CD4-positive, alpha-beta memory T cell (primary cell): Measurements from ENCODE around the gene DDX59. TPM values are rescaled to one million over a fixed set of nuclear protein-coding genes. Genes with fewer than 3 reads are reported as not detected.

Experiments
- CTCF ChIA-PET: fragments of 350-600 bp; sonication (Branson Sonifier 250); formaldehyde crosslinking; loops from one replicate; lab custom pipeline; 2021; ENCODE audit warnings: inconsistent platforms; ENCODE audit not compliant: partially characterized antibody; lab: Charles Lee
- POLR2A ChIA-PET: fragments of 350-600 bp; sonication (Branson Sonifier 250); formaldehyde crosslinking; loops from one replicate; lab custom pipeline; 2021; ENCODE audit not compliant: partially characterized antibody; lab: Charles Lee
- DNase-seq, 5 donors: peaks; one replicate each; pipeline versions ENCODE4 v3.0.0 to v3.0.0-alpha.2; 2020 to 2022; ENCODE audit warnings: mixed read lengths in 1 of 5
- H3K27ac ChIP-seq: one replicate; pipeline ENCODE4 v1.7.0; 2013; ENCODE audit warnings: low read depth, low read length
- H3K27me3 ChIP-seq: 2 replicates; pipeline ENCODE4 v1.7.0; 2013; ENCODE audit warnings: mild to moderate bottlenecking, low read length, moderate library complexity; ENCODE audit not compliant: insufficient read depth
- H3K36me3 ChIP-seq: 2 replicates; pipeline ENCODE4 v1.7.0; 2013; ENCODE audit warnings: mild to moderate bottlenecking, low read length, moderate library complexity; ENCODE audit not compliant: insufficient read depth
- H3K4me1 ChIP-seq: 2 replicates; pipeline ENCODE4 v1.7.0; 2013; ENCODE audit warnings: mild to moderate bottlenecking, low read length, moderate library complexity; ENCODE audit not compliant: insufficient read depth
- H3K4me3 ChIP-seq, 2 donors: one replicate each; pipeline ENCODE4 v1.7.0; 2013; ENCODE audit warnings: low read length in 2 of 2, mild to moderate bottlenecking in 1 of 2
- H3K9me3 ChIP-seq, 2 donors: one replicate each; pipeline ENCODE4 v1.7.0; 2013; ENCODE audit warnings: low read length in 2 of 2, control low read depth in 1 of 2; ENCODE audit not compliant: control insufficient read depth in 1 of 2
- H3K27ac Mint-ChIP-seq, 7 donors: one replicate each; pipeline ENCODE4 v1.8.0; 2020 to 2021; ENCODE audit warnings: mixed read lengths in 7 of 7, mild to moderate bottlenecking in 6 of 7, inconsistent platforms in 3 of 7, moderate library complexity in 3 of 7
- H3K27me3 Mint-ChIP-seq, 2 donors: one replicate each; pipeline ENCODE4 v1.8.0; 2020 to 2021; ENCODE audit warnings: mixed read lengths in 2 of 2
- H3K36me3 Mint-ChIP-seq, 2 donors: one replicate each; pipeline ENCODE4 v1.8.0; 2020 to 2021; ENCODE audit warnings: mixed read lengths in 2 of 2, inconsistent platforms in 1 of 2, mild to moderate bottlenecking in 1 of 2
- H3K4me1 Mint-ChIP-seq, 4 donors: one replicate each; pipeline ENCODE4 v1.8.0; 2020 to 2021; ENCODE audit warnings: mixed read lengths in 4 of 4, mild to moderate bottlenecking in 1 of 4
- H3K4me3 Mint-ChIP-seq, 8 donors: one replicate each; pipeline ENCODE4 v1.8.0; 2020 to 2021; ENCODE audit warnings: mixed read lengths in 8 of 8, mild to moderate bottlenecking in 7 of 8, moderate library complexity in 6 of 8, inconsistent platforms in 3 of 8
- H3K9me3 Mint-ChIP-seq, 8 donors: one replicate each; pipeline ENCODE4 v1.8.0; 2020 to 2021; ENCODE audit warnings: mixed read lengths in 8 of 8, mild to moderate bottlenecking in 5 of 8, inconsistent platforms in 3 of 8, moderate library complexity in 1 of 8
- intact Hi-C: fragments of 100-400 bp; cut with micrococcal nuclease; formaldehyde crosslinking; loops from one replicate; pipeline ENCODE4 v1.15.1; 2023
- polyA plus RNA-seq, 2 donors: library from polyadenylated mRNA; unstranded; fragments of 300-500 nt; fragmentation: Illumina TruSeq; gene quantifications; one replicate each; pipeline ENCODE4 v1.2.3, GENCODE V29; 2021
- total RNA-seq, 2 experiments: library from RNA; stranded (reverse); gene quantifications; one replicate each; pipeline ENCODE4 v1.2.3, GENCODE V29; 2021

Gene DDX59
- total and polyA plus RNA-seq, 4 experiments from 2014 or later, result 18.2 to 37.5 (median 30.9) TPM

GRCh38 chr1:200684015-200684414, 14.3 kb upstream of the DDX59 start:
- H3K4me3 Mint-ChIP-seq, result no peak overlapping the region
- intact Hi-C loops, result no loop called here
- no peak for DNase-seq
- Histone ChIP-seq H3K27me3 (no peaks in the 10 kb centered on the region), H3K27ac (no peak overlapping the region), H3K4me1 (no peaks in the 10 kb centered on the region), H3K9me3 (no peaks in the 10 kb centered on the region), H3K36me3 (no peaks in the 10 kb centered on the region), H3K4me3 (no peak overlapping the region)
- H3K27ac Mint-ChIP-seq, result no peak overlapping the region
- peaks cover 0 to 2% of the 10 kb centered on the region in 2 donors for H3K27me3 Mint-ChIP-seq
- no peaks in the 10 kb centered on the region for H3K36me3 Mint-ChIP-seq
- POLR2A ChIA-PET, result no interaction called here
- no peaks in the 10 kb centered on the region for H3K9me3 Mint-ChIP-seq
- CTCF ChIA-PET, result no interaction called here
- no peaks in the 10 kb centered on the region for H3K4me1 Mint-ChIP-seq

GRCh38 chr1:200683298-200683697, 13.6 kb upstream of the DDX59 start:
- no peak for DNase-seq
- Mint-ChIP-seq H3K36me3 (no peaks in the 10 kb centered on the region), H3K4me3 (no peak overlapping the region), H3K4me1 (no peaks in the 10 kb centered on the region), H3K27me3 (peaks cover 0 to 2% of the 10 kb centered on the region in 2 donors), H3K27ac (no peak overlapping the region), H3K9me3 (no peaks in the 10 kb centered on the region)
- H3K27ac ChIP-seq, result no peak overlapping the region
- ChIA-PET CTCF (no interaction called here), POLR2A (no interaction called here)
- H3K27me3 ChIP-seq, result no peaks in the 10 kb centered on the region
- H3K36me3 ChIP-seq, result no peaks in the 10 kb centered on the region
- H3K4me3 ChIP-seq, result no peak overlapping the region
- intact Hi-C loops, result no loop called here
- no peaks in the 10 kb centered on the region for H3K9me3 ChIP-seq
- no peaks in the 10 kb centered on the region for H3K4me1 ChIP-seq

GRCh38 chr1:200681231-200681630, 11.5 kb upstream of the DDX59 start:
- ChIA-PET CTCF (no interaction called here), POLR2A (no interaction called here)

GRCh38 chr1:200676829-200677228, 7.1 kb upstream of the DDX59 start:
- POLR2A ChIA-PET, result no interaction called here
- H3K4me1 Mint-ChIP-seq, result no peaks in the 10 kb centered on the region
- Histone ChIP-seq H3K4me3 (no peak overlapping the region), H3K36me3 (no peaks in the 10 kb centered on the region), H3K27me3 (no peaks in the 10 kb centered on the region), H3K4me1 (no peaks in the 10 kb centered on the region), H3K9me3 (no peaks in the 10 kb centered on the region), H3K27ac (no peak overlapping the region)
- peaks cover 0 to 2% of the 10 kb centered on the region in 2 donors for H3K27me3 Mint-ChIP-seq
- no peak overlapping the region for H3K4me3 Mint-ChIP-seq
- DNase-seq, result no peak
- H3K36me3 Mint-ChIP-seq, result no peaks in the 10 kb centered on the region
- H3K27ac Mint-ChIP-seq, result no peak overlapping the region
- intact Hi-C loops, result no loop called here
- CTCF ChIA-PET, result no interaction called here
- H3K9me3 Mint-ChIP-seq, result no peaks in the 10 kb centered on the region

More at GRCh38 chr1:200681231-200681630, 11.5 kb upstream of the DDX59 start:
- intact Hi-C loops, result no loop called here
- Mint-ChIP-seq H3K36me3 (no peaks in the 10 kb centered on the region), H3K27me3 (peaks cover 0 to 2% of the 10 kb centered on the region in 2 donors), H3K4me3 (no peak overlapping the region), H3K27ac (no peak overlapping the region), H3K4me1 (no peaks in the 10 kb centered on the region), H3K9me3 (no peaks in the 10 kb centered on the region)
- Histone ChIP-seq H3K36me3 (no peaks in the 10 kb centered on the region), H3K27me3 (no peaks in the 10 kb centered on the region), H3K4me3 (no peak overlapping the region), H3K4me1 (no peaks in the 10 kb centered on the region), H3K27ac (no peak overlapping the region), H3K9me3 (no peaks in the 10 kb centered on the region)
- no peak for DNase-seq

- Mint-ChIP-seq H3K36me3 (no peaks in the 10 kb centered on the region), H3K4me1 (peaks cover 4 to 10% (median 7%) of the 10 kb centered on the region in 4 donors), H3K27ac (no peak overlapping the region), H3K9me3 (no peaks in the 10 kb centered on the region), H3K27me3 (peaks cover 0 to 2% of the 10 kb centered on the region in 2 donors), H3K4me3 (no peak overlapping the region)
- ChIA-PET CTCF (interaction anchor here (0.5 to 1.3 kb wide), 2 partner anchors 23 to 53 kb away, joined by 3 read pairs; no protein-coding TSS in a partner anchor), POLR2A (no interaction called here)
- intact Hi-C loops, result no loop called here
- Histone ChIP-seq H3K27me3 (no peaks in the 10 kb centered on the region), H3K4me3 (no peak overlapping the region), H3K36me3 (no peaks in the 10 kb centered on the region), H3K4me1 (peaks cover 6% of the 10 kb centered on the region), H3K27ac (no peak overlapping the region), H3K9me3 (no peaks in the 10 kb centered on the region)
- no peak for DNase-seq
Measured at GRCh38 chr1:200675588-200675852, 5.8 kb upstream of the DDX59 start.

- Mint-ChIP-seq H3K36me3 (peaks cover 0 to 2% of the 10 kb centered on the region in 2 donors), H3K27ac (no peak overlapping the region), H3K4me3 (no peak overlapping the region), H3K9me3 (no peaks in the 10 kb centered on the region), H3K27me3 (peaks cover 0 to 2% of the 10 kb centered on the region in 2 donors), H3K4me1 (peaks cover 4 to 15% (median 10%) of the 10 kb centered on the region in 4 donors)
- intact Hi-C loops, result no loop called here
- ChIA-PET POLR2A (no interaction called here), CTCF (interaction anchor here (1.3 kb wide), 1 partner anchor 53 kb away, joined by 3 read pairs; no protein-coding TSS in a partner anchor)
- no peak for DNase-seq
- no peaks in the 10 kb centered on the region for H3K36me3 ChIP-seq
- no peaks in the 10 kb centered on the region for H3K9me3 ChIP-seq
- H3K27me3 ChIP-seq, result no peaks in the 10 kb centered on the region
- no peak overlapping the region for H3K27ac ChIP-seq
- H3K4me3 ChIP-seq, result no peak overlapping the region
- peaks cover 10% of the 10 kb centered on the region for H3K4me1 ChIP-seq
Measured at GRCh38 chr1:200674838-200675587, 5.3 kb upstream of the DDX59 start.

GRCh38 chr1:200673952-200674823, 4.5 kb upstream of the DDX59 start:
- CTCF ChIA-PET, result no interaction called here
- H3K4me1 Mint-ChIP-seq, result peaks cover 6 to 19% (median 12%) of the 10 kb centered on the region in 4 donors
- intact Hi-C loops, result no loop called here

More at GRCh38 chr1:200673952-200674823, 4.5 kb upstream of the DDX59 start:
- H3K9me3 ChIP-seq, result no peaks in the 10 kb centered on the region
- Mint-ChIP-seq H3K4me3 (no peak overlapping the region), H3K9me3 (no peaks in the 10 kb centered on the region), H3K36me3 (peaks cover 0 to 3% of the 10 kb centered on the region in 2 donors), H3K27me3 (no peaks in the 10 kb centered on the region), H3K27ac (no peak overlapping the region)
- peaks cover 10% of the 10 kb centered on the region for H3K4me1 ChIP-seq
- no peaks in the 10 kb centered on the region for H3K27me3 ChIP-seq
- no peaks in the 10 kb centered on the region for H3K36me3 ChIP-seq
- H3K4me3 ChIP-seq, result no peak overlapping the region
- POLR2A ChIA-PET, result no interaction called here
- no peak for DNase-seq
- H3K27ac ChIP-seq, result no peak overlapping the region
